NCI-H524 (cell line): ENCODE data around the gene VMAC.

Experiments used
- DNase-seq, 2 experiments: peaks; one replicate each; lab custom pipeline; 2025; lab: John Stamatoyannopoulos, UW

The VMAC gene

GRCh38 chr19:5903624-5904351, 884 bp upstream of the VMAC start, which contains the start of gene NDUFA11:
TSS of gene NDUFA11 (minus strand) at chr19:5903790. CDS start at chr19:5903708, 82 bp downstream.
- peak; percentile 100 for DNase-seq

GRCh38 chr19:5905114-5905778, 574 bp downstream of the VMAC start:
- DNase-seq, result no peak

GRCh38 chr19:5907241-5907640, 2.6 kb downstream of the VMAC start:
- no peak for DNase-seq

DNA sequence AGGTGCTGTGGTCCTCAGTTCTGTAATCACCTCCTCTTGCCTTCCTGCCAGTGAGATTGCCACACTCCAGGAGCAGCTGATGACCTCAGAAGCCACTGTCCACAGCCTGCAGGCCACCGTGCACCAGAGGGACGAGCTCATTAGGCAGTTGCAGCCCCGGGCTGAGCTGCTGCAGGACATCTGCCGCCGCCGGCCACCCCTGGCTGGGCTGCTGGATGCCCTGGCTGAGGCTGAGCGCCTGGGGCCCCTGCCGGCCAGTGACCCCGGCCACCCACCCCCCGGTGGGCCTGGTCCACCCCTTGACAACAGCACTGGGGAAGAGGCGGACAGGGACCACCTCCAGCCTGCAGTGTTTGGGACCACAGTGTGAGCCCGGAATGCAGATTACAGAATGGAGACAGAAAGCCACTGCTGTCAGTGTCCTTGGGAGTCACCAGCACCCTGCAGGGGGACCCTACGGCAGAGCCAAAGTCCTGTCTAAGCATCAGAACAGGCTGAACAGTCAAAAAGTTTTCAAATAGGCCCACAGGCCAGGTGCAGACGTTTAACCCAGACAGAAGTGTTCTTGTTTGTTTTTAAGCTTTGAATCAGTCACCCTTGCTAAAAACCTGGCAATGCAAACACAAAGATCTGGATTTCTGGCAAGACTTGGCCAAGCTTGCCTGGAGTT, 4.2 kb downstream of the VMAC start:
- DNase-seq, result no peak

- no peak for DNase-seq
These were observed 5.9 kb downstream of the VMAC start for GRCh38 chr19:5910638-5910907.

DNA sequence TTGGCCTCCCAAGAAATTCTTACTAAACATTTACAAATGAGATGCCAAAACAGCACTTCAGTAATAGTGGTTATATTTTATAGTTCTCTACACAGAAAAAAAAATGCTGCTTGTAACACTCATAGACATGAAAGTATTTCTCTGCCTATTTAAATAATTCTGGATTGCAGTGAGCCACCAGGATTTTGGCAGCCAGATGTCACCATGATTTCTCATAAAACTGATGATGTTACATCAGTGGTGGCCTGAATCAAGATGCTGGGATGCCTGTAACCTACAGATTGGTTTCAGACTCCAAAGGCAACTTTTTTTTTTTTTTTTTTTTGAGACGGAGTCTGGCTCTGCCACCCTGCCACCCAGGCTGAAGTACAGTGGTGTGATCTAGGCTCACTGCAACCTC, 6.7 kb downstream of the VMAC start:
- DNase-seq, result no peak

GRCh38 chr19:5913739-5914357, 9.2 kb downstream of the VMAC start, which contains the start of gene CAPS:
TSS of gene CAPS (plus strand) at chr19:5914254. CDS start at chr19:5914407, 153 bp downstream.
- DNase-seq, result no peak

DNA sequence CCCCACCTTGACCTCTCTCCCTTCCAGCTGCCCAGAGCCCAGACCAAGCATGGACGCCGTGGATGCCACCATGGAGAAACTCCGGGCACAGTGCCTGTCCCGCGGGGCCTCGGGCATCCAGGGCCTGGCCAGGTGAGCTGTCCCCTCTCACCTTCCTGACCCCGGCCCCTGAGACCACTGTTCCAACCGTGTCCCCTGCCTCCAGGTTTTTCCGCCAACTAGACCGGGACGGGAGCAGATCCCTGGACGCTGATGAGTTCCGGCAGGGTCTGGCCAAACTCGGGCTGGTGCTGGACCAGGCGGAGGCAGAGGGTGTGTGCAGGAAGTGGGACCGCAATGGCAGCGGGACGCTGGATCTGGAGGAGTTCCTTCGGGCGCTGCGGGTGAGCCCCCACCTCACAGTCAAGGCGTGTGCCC, 9.7 kb downstream of the VMAC start:
- no peak for DNase-seq

- DNase-seq, result no peak
These were observed 10.5 kb downstream of the VMAC start for GRCh38 chr19:5914946-5915781.

DNA sequence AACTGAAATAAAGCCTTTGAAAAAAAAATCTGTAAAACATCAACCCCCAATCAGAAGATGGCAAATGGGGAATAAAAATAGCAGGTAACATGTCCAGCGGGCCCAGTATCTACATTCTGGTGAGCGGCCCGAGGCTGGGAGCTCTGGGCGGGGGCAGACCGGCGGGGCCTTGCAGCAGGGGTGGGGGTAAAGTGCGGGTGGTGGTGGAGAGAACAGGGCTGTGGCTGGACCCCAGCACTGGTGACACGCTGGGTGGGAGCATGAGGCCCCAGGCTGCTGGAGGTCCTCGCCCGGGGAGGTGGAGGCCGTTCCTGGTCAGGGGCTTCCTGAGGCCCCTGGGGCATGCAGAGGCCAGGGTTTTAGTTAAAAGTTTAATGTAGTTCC, 11.1 kb downstream of the VMAC start:
- no peak for DNase-seq

DNA sequence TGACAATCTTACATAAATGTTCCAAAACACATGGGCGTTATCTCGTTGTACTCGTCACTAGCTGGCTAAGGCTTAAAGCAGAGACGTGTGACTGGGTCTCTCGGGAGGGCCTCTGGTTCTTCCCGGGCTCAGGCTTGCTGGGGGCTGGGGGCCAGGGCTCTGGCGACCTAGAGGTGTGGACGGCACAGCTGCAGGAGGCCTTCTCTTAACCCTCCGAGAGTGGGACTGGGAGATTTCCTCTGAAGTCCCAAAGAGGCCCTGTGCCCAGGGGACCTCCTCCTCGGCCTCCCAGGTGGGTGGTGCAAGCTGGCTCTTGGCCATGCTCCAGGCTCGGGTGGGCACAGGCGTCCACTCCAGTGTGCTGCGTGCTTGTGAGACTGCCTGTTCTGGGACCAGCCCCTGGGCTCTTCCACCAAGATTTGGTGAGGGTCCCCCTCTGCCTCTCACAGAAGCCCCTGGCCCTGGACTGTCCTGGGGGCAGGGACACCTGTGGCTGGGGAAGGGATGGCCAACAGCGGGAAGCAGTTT, 11.6 kb downstream of the VMAC start:
- DNase-seq, result no peak

DNA sequence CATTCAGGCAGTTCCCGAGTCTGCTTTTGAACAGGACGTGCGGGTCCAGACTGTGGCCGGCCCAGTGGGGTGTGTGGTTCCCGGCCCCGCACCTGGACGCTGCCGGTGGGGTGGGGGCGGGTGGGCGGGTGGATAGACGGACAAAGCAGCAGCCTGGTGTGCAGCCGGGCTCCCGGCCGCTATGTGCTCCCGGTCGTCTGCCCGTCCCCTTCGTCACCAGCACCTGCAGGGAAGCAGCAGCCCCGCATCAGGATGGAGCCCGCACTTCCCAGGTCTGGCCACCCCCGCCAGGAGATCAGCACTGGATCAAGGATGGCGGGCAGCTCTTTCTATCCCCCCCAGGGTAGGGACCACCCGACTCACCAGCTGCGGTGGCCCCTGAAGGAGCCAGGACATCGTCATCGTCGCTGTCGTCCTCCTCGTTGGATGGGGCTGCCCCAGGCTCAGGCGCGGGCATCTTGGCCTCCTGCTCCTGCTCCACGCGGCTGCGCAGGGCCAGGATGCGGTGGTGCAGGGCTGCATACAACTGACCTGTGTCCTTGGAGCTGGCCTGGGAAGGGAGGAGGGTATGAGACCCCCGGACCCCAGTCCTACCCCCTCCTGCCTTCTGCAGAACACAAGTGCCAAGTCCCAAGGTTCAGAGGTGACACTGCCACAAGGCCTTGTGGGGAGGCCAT, 12.9 kb downstream of the VMAC start:
- DNase-seq, result no peak

- DNase-seq, result no peak
These were observed 13.9 kb downstream of the VMAC start for GRCh38 chr19:5918463-5919079.

GRCh38 chr19:5921516-5922160, 17.0 kb downstream of the VMAC start:
- no peak for DNase-seq

GRCh38 chr19:5922161-5922545, 17.5 kb downstream of the VMAC start:
- DNase-seq, result no peak

- DNase-seq, result no peak
These were observed 18.7 kb downstream of the VMAC start for GRCh38 chr19:5923356-5923755.

DNA sequence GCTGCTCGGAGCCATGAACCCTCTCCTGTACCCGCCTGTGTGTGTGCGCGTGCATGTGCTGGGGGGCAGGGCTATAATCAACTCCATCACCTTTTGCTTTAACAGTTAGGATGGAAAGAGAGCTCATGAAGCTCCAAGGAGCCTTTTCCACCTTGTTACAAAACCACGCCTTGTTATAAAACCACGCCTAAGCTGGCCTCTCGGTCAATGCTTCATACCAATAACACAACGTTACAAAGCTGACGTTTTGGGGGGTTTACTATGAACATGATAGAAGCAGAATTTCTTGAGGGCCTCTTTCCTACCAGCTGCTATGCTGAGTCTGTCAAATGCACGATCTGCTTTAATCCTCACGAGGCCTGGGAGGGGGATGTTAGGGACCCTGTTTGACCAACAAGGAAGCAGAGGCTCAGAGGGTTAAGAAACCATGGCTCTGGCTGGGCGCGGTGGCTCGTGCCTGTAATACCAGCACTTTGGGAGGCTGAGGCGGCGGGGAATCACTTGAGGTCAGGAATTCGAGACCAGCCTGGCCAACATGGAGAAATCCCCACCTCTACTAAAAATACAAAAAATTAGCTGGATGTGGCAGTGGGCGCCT, 21.3 kb downstream of the VMAC start:
- no peak for DNase-seq

- no peak for DNase-seq
These were observed 22.2 kb downstream of the VMAC start for GRCh38 chr19:5926641-5927440.

DNA sequence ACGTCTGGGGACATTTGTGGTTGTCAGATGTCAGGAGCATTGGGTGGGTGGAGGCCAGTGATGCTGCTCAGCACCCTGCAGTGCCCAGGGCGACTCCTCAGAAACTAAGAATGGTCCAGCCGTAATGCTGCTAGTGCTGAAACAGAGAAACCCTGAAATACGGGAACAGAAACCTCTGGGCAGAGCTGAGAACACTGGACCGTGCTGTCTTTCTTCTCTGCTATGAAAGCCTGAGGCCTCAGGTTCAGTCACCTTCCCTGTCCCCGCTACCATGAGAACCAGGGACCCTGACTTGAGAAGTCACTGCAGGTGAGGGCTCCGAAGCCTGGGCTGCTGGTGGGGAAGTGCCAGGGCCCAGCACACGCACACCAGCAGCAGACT, 22.8 kb downstream of the VMAC start:
- no peak for DNase-seq
